22Rv1 (cell line): ENCODE data around the gene GBE1.
"Not testable (repeated sequence)": the region's sequence is repeated elsewhere in the genome, so short reads cannot be mapped to it uniquely, and the experiment has no call there.

ENCODE experiments used
- H3K27ac ChIP-seq: fragments of 450-650 bp; 2 replicates; pipeline ENCODE4 v1.5.1; 2017
- ZFX ChIP-seq: fragments of 450-650 bp; IDR thresholded peaks from 2 replicates; pipeline ENCODE4 v1.6.1; 2017; ENCODE audit warnings: antibody characterized with exemption, borderline replicate concordance
- TF ChIP-seq, protein P1 (sequence below): fragments of 450-650 bp; IDR thresholded peaks from 2 replicates; pipeline ENCODE4 v1.5.1; 2017; ENCODE audit warnings: mild to moderate bottlenecking

The GBE1 gene

DNA sequence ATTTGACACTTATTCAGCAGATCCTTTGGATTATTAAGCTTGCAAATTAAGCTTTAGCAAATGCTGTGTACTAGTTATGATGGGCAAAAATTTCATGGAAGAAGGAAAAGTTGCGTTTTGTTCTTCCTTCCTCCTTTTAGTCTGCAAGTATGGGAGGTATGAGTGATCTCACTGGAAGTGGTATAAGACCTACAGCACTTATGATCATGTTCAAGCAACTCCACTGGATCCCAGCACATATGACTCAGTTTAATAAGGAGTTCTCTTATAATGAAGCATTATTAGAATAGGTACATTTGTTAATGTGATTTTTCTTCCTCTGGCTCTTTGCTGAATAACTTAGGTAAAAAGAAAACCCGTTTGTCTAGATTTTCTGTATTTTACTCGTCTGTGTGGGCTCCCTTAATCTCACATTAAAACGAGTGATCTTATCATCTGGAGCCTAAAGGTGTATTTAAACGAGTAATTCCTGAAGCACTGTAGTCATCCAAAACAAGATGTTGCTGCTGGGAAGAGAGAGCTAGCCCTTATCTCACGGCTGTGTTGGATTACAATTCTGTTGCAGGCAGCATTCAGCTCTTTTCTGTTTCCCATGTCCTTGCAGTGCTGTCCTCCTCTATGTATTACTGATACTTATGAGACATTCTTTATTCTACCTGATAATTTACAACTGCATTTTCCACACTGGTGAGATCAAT lies 264.9 kb downstream of the GBE1 start:
- no peak overlapping the region for H3K27ac ChIP-seq
- TF ChIP-seq, protein P1, sequence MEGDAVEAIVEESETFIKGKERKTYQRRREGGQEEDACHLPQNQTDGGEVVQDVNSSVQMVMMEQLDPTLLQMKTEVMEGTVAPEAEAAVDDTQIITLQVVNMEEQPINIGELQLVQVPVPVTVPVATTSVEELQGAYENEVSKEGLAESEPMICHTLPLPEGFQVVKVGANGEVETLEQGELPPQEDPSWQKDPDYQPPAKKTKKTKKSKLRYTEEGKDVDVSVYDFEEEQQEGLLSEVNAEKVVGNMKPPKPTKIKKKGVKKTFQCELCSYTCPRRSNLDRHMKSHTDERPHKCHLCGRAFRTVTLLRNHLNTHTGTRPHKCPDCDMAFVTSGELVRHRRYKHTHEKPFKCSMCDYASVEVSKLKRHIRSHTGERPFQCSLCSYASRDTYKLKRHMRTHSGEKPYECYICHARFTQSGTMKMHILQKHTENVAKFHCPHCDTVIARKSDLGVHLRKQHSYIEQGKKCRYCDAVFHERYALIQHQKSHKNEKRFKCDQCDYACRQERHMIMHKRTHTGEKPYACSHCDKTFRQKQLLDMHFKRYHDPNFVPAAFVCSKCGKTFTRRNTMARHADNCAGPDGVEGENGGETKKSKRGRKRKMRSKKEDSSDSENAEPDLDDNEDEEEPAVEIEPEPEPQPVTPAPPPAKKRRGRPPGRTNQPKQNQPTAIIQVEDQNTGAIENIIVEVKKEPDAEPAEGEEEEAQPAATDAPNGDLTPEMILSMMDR: no peak
- no peak for TF ChIP-seq ZFX

DNA sequence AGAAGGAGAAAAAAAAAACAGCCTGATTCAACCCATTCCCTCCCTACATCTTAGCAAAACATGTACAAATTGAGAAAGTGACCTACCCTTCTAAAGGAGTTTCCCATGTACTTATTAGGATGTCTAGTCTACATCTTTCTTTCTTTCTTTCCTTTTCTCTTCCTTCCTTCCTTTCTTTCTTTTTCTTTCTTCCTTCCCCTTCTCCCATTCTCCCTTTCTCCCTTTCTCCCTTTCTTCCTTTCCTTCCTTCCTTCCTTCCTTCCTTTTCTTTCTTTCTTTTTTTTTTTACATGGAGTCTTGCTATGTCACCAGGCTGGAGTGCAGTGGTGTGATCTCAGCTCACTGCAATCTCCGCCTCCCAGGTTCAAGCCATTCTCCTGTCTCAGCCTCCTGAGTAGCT lies 269.0 kb downstream of the GBE1 start:
- H3K27ac ChIP-seq: not testable (repeated sequence)

DNA sequence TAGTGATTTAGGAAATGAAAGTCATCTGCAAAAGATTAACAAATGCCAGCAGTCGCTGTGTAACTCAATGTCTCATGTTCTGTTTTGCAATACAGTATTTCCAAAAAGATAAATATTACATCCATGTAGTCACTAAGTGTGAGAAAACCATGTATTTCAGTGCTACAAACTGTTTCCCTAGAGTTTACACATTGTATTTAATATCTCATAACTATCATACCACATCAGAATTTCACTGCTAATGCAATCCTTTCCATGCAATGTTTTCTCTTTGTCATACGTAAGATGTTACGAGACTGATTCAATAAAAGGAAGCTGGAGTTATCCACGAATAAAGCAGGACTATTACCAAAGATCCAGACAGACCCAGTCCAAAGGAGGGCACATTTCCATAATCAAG lies 269.4 kb downstream of the GBE1 start:
- H3K27ac ChIP-seq: no peak overlapping the region
- TF ChIP-seq, protein P1: no peak
- TF ChIP-seq ZFX: no peak

DNA sequence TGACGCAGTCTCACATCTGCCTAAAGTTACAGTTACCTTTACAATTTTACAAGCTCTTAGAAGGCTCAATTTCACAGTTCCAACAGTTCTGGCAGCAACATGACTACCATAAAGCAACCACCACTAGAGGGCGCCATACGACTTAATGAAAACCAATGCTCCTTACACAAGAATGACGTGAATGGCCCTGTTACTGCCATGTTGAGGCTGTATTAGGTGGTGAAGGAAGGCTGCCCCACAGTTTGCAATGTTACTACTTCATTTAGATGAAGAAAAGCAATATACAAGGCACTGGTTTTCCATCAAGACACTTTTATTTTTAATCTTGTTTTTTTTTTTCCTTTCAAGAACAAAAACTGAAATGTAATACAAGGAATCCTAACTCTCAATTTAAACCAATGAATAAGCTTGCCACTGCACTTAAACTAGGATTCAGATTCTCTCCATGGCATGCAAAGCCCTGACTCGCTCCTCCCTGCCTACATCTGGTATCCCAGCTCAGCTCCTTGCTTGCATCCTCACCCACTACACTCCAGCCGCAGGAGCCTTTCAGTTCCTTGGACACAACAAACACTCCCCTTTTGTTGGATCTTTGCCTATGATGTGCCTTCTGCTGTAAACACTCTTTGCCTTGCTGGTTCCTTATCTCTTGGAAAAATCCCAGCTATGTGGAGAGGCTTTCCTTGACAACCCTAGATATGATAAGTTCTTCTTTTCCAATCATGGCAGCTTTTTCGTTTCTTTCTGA lies 270.7 kb downstream of the GBE1 start:
- H3K27ac ChIP-seq: no peak overlapping the region
- no peak for TF ChIP-seq ZFX
- TF ChIP-seq, protein P1: peak; percentile 80

DNA sequence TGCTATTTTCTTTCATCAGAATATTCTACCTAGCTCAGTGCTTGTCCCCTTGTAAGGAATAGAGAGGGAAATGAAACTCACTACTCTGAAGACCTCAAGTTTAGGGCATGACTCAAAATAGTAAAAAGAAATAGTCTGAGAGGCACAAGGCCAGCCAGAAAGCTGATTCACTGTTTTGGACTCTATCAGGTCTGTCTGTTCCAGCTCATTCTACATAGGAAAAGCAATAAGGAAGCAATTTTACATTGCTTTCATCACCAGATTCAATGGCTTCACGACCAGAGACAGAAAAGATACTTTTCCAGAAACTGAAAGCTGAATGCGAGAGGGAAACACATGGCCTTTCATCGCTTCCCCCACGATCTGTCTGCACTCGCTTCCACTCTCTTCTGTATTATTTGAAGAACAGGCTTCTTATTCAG lies 276.0 kb downstream of the GBE1 start:
- no peak overlapping the region for H3K27ac ChIP-seq
- TF ChIP-seq, protein P1: no peak
- no peak for TF ChIP-seq ZFX

DNA sequence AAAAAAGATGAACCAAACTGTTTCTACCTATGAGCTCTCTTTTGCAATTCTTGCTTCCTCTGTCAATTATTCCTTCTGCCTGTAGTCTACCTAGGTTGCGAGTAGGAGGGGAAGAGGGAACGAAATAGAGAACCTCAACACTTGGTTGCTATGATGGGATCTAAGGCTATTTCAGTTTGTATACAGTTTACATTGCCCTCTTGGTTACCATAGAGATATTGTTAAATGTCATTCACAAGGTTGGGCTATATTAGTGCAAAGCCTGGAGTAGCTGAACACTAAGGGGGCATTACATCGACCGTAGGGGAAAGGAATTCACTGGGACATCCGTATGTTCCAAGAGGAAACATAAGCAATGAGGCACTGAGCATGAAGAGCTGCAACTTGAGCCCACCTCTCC lies 276.9 kb downstream of the GBE1 start:
- no peak overlapping the region for H3K27ac ChIP-seq
- TF ChIP-seq, protein P1: no peak
- TF ChIP-seq ZFX: no peak

DNA sequence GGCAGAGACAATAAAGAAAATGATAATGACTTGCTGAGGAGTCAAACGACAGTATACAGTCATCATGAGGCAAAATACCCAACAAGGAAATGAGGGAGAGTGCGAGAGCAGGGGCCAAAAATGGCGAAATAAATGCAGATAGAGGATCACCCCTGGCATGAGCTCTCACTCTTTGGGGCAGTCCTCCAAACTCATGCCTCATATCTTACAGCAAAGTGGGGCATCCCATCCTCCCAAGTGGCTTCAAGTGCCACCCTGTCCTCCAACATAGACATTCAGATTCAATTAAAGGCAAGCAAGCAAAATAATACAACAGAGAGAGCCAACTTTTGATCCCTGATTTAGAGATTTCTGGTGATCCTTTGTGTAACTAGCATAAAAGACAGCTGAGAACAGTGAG lies 278.4 kb downstream of the GBE1 start:
- no peak overlapping the region for H3K27ac ChIP-seq
- no peak for TF ChIP-seq ZFX
- TF ChIP-seq, protein P1: no peak
